Suprapubic skin (tissue), 3 donors: ENCODE results near the gene AP2B1.

Experiments
- CTCF ChIP-seq, 2 donors: fragments of 200-600 bp in 1 of 2; fragments of 450-650 bp in 1 of 2; sonication (generic) in 1 of 2; IDR thresholded peaks; one replicate each; pipeline ENCODE4 v1.5.1; 2016 to 2019; ENCODE audit warnings: antibody characterized with exemption in 2 of 2, mild to moderate bottlenecking in 1 of 2, moderate library complexity in 1 of 2
- POLR2A ChIP-seq, 2 donors: fragments of 450-650 bp; IDR thresholded peaks; one replicate each; pipeline ENCODE4 v1.6.1; 2017; ENCODE audit warnings: antibody characterized with exemption in 2 of 2, mild to moderate bottlenecking in 2 of 2, moderate library complexity in 2 of 2

GRCh38 chr17:35539659-35540026 lies 47.5 kb upstream of the AP2B1 start:
- no peak for TF ChIP-seq POLR2A (IDR thresholded peaks at IDR 0.05)
- no peak for TF ChIP-seq CTCF (IDR thresholded peaks at IDR 0.05)
